Measurements from ENCODE around the gene RGS12. TPM values are rescaled to one million over a fixed set of nuclear protein-coding genes. Genes with fewer than 3 reads are reported as not detected.

The RGS12 gene
- total RNA-seq, 1 donor from 2014 or later, result 10.6 TPM

- intact Hi-C loops (cut with micrococcal nuclease), result no loop called here
- DNase-seq, result no peak
- ChIA-PET CTCF (no interaction called here), POLR2A (no interaction called here)
- no peak for TF ChIP-seq CTCF (IDR thresholded peaks at IDR 0.05)
- Mint-ChIP-seq H3K4me3 (no peak overlapping the region), H3K4me1 (peaks cover 4% of the 10 kb centered on the region), H3K9me3 (no peaks in the 10 kb centered on the region), H3K36me3 (ENCODE audit: low read depth) (peaks cover 23% of the 10 kb centered on the region), H3K27me3 (no peaks in the 10 kb centered on the region), H3K27ac (no peak overlapping the region)
- no peak for ATAC-seq (ENCODE audit: low read depth)
These were observed 47.1 kb upstream of the RGS12 start for GRCh38 chr4:3245676-3246075.

GRCh38 chr4:3246458-3247398, 46.1 kb upstream of the RGS12 start:
- no peak overlapping the region for H3K27ac Mint-ChIP-seq
- intact Hi-C loops (cut with micrococcal nuclease), result no loop called here
- CTCF ChIA-PET, result no interaction called here

GRCh38 chr4:3247399-3248177, 45.2 kb upstream of the RGS12 start:
- CTCF ChIA-PET, result no interaction called here
- Mint-ChIP-seq H3K27me3 (no peaks in the 10 kb centered on the region), H3K27ac (no peak overlapping the region), H3K4me1 (peaks cover 4% of the 10 kb centered on the region), H3K4me3 (no peak overlapping the region), H3K9me3 (no peaks in the 10 kb centered on the region), H3K36me3 (ENCODE audit: low read depth) (peaks cover 5% of the 10 kb centered on the region)
- TF ChIP-seq CTCF (IDR thresholded peaks at IDR 0.05), result no peak
- no peak for ATAC-seq (ENCODE audit: low read depth)
- POLR2A ChIA-PET, result no interaction called here
- intact Hi-C loops (cut with micrococcal nuclease), result no loop called here
- DNase-seq, result no peak

More at GRCh38 chr4:3246458-3247398, 46.1 kb upstream of the RGS12 start:
- Mint-ChIP-seq H3K9me3 (no peaks in the 10 kb centered on the region), H3K36me3 (ENCODE audit: low read depth) (peaks cover 13% of the 10 kb centered on the region), H3K4me3 (no peak overlapping the region), H3K27me3 (no peaks in the 10 kb centered on the region), H3K4me1 (peaks cover 4% of the 10 kb centered on the region)
- no peak for TF ChIP-seq CTCF (IDR thresholded peaks at IDR 0.05)
- no peak for DNase-seq
- ATAC-seq (ENCODE audit: low read depth), result no peak
- POLR2A ChIA-PET, result no interaction called here

- Mint-ChIP-seq H3K27me3 (no peaks in the 10 kb centered on the region), H3K27ac (no peak overlapping the region), H3K36me3 (ENCODE audit: low read depth) (peaks cover 3% of the 10 kb centered on the region), H3K4me1 (peaks cover 3% of the 10 kb centered on the region), H3K9me3 (no peaks in the 10 kb centered on the region), H3K4me3 (no peak overlapping the region)
- no peak for TF ChIP-seq CTCF (IDR thresholded peaks at IDR 0.05)
- no peak for ATAC-seq (ENCODE audit: low read depth)
- intact Hi-C loops (cut with micrococcal nuclease), result no loop called here
- ChIA-PET POLR2A (no interaction called here), CTCF (no interaction called here)
- DNase-seq, result no peak
These were observed 44.7 kb upstream of the RGS12 start for GRCh38 chr4:3248178-3248480.

All from activated B cell treated with CpG ODN at 0.5 μM for 24 hours (primary cell).